HFF-Myc (cell line): Measurements from ENCODE around the gene SETD2.

Source experiments
- DNase-seq: peaks from one replicate; pipeline ENCODE4 v3.0.0-alpha.2; 2011; ENCODE audit warnings: low read depth; ENCODE audit errors: extremely low read depth
- H3K4me3 ChIP-seq: replicated peaks from 2 replicates; pipeline ENCODE4 v1.5.1; 2011; ENCODE audit warnings: low read depth, mild to moderate bottlenecking, control low read depth, low read length
- CTCF ChIP-seq: IDR thresholded peaks from 2 replicates; pipeline ENCODE4 v1.5.1; 2012; ENCODE audit warnings: mild to moderate bottlenecking, low read depth, low read length, control low read depth; ENCODE audit errors: missing control alignments

SETD2 gene

GRCh38 chr3:47098910-47099309 lies 65.0 kb downstream of the SETD2 start:
- no peak overlapping the region for H3K4me3 ChIP-seq
- no peak for DNase-seq
- no peak for TF ChIP-seq CTCF

GRCh38 chr3:47097864-47098263 lies 66.0 kb downstream of the SETD2 start:
- no peak for DNase-seq
- H3K4me3 ChIP-seq, result no peak overlapping the region
- no peak for TF ChIP-seq CTCF

GRCh38 chr3:47096959-47097358 lies 67.0 kb downstream of the SETD2 start:
- no peak for DNase-seq
- no peak for TF ChIP-seq CTCF
- no peak overlapping the region for H3K4me3 ChIP-seq

- no peak overlapping the region for H3K4me3 ChIP-seq
- TF ChIP-seq CTCF, result no peak
- DNase-seq, result no peak
Measured at GRCh38 chr3:47092090-47092489, 71.8 kb downstream of the SETD2 start.

- H3K4me3 ChIP-seq, result no peak overlapping the region
- DNase-seq, result no peak
- TF ChIP-seq CTCF, result no peak
Measured at GRCh38 chr3:47089630-47090029, 74.3 kb downstream of the SETD2 start.

- no peak for DNase-seq
- no peak for TF ChIP-seq CTCF
Measured at GRCh38 chr3:47086071-47086470, 77.8 kb downstream of the SETD2 start.

GRCh38 chr3:47083786-47084185 lies 80.1 kb downstream of the SETD2 start:
- no peak overlapping the region for H3K4me3 ChIP-seq
- no peak for TF ChIP-seq CTCF
- DNase-seq, result no peak

More at GRCh38 chr3:47086071-47086470, 77.8 kb downstream of the SETD2 start:
- H3K4me3 ChIP-seq, result no peak overlapping the region
